A673 (cell line): ENCODE data around the gene CYP24A1.

Experiments
- CTCF ChIP-seq: fragments of 300-800, 200-600 bp; sonication (generic); conservative IDR thresholded peaks from 2 replicates; pipeline ENCODE4 v1.5.1; 2017; ENCODE audit warnings: low read depth, mild to moderate bottlenecking, antibody characterized with exemption, low read length, moderate library complexity, mixed read lengths
- EZH2 ChIP-seq: fragments of 200-600 bp; sonication (generic); IDR thresholded peaks from 2 replicates; pipeline ENCODE4 v1.6.1; 2017; ENCODE audit warnings: borderline replicate concordance, low read depth, mild to moderate bottlenecking, mixed read lengths, antibody characterized with exemption, low read length; ENCODE audit not compliant: poor library complexity, severe bottlenecking

GRCh38 chr20:54155736-54156317 is 18.0 kb downstream of the CYP24A1 start:
- TF ChIP-seq CTCF = no peak
- TF ChIP-seq EZH2 = no peak
